ENCODE measurements around the gene NECTIN2. TPM values are rescaled to one million over a fixed set of nuclear protein-coding genes. Genes with fewer than 3 reads are reported as not detected.

The NECTIN2 gene
- total and polyA plus RNA-seq, 2 donors (not counting 1 experiment from before 2014, with no cell fraction given), result 0.15 to 0.32 TPM

- H3K9ac ChIP-seq (ENCODE audit: low read length), result peak overlapping the region; percentile 74
- DNase-seq, result no peak
- H3K4me1 Mint-ChIP-seq, result peaks cover 29% of the 10 kb centered on the region
Observed at GRCh38 chr19:44889830-44890365, 43.8 kb downstream of the NECTIN2 start.

More at GRCh38 chr19:44889830-44890365, 43.8 kb downstream of the NECTIN2 start:
- ChIA-PET POLR2A (interaction anchor here (0.7 to 1.4 kb wide), 4 partner anchors 65 to 149 kb away, joined by 3 to 7 read pairs (median 4); partner anchors contain the start of genes CLASRP and CLPTM1), CTCF (interaction anchor here (0.6 to 1.4 kb wide), 7 partner anchors 25 to 235 kb away, joined by 3 to 10 read pairs (median 3); no protein-coding TSS in a partner anchor)
- Histone ChIP-seq H3K9me3 (ENCODE audit: control extremely low read depth in 1 of 3, control insufficient read depth in 2 of 3, insufficient read depth in 1 of 3, low read length in 2 of 3) (peaks cover 0 to 3% (median 0%) of the 10 kb centered on the region in 3 donors), H4K20me1 (ENCODE audit: control insufficient read depth, insufficient read depth, low read length, poor library complexity, severe bottlenecking) (peaks cover 7% of the 10 kb centered on the region), H2AFZ (ENCODE audit: insufficient read depth, low read depth, low read length, poor library complexity, severe bottlenecking) (peak overlapping the region; percentile 83), H3K79me2 (ENCODE audit: control insufficient read depth, insufficient read depth, low read length) (peaks cover 19% of the 10 kb centered on the region), H3K27me3 (replicated peaks in 1 of 4; ENCODE audit: control extremely low read depth in 1 of 4, control insufficient read depth in 3 of 4, insufficient read depth in 4 of 4, low read length in 3 of 4) (no peaks in the 10 kb centered on the region), H3K4me3 (ENCODE audit: control extremely low read depth in 1 of 5, extremely low read depth in 1 of 5, insufficient read depth in 1 of 5, low read depth in 2 of 5, low read length in 4 of 5) (peak overlapping the region; percentile 65 to 90 (median 73)), H3K4me1 (ENCODE audit: control insufficient read depth in 2 of 2, insufficient read depth in 2 of 2, low read length in 2 of 2) (peaks cover 16 to 21% of the 10 kb centered on the region in 2 donors), H3K27ac (ENCODE audit: low read length in 2 of 2) (peak overlapping the region; percentile 87 to 98), H3K4me2 (replicated peaks; ENCODE audit: low read depth, low read length, poor library complexity, severe bottlenecking) (peak overlapping the region; percentile 76), H3K36me3 (replicated peaks in 1 of 2; ENCODE audit: control extremely low read depth in 1 of 2, control insufficient read depth in 1 of 2, extremely low read depth in 1 of 2, insufficient read depth in 2 of 2, low read length in 1 of 2) (peaks cover 0 to 26% of the 10 kb centered on the region in 2 experiments)
- H3K27ac Mint-ChIP-seq, result peak overlapping the region; percentile 94
- no peak for TF ChIP-seq EZH2 (IDR thresholded peaks at IDR 0.05; ENCODE audit: borderline replicate concordance, insufficient read depth, low read depth, low read length, poor library complexity, severe bottlenecking)
- no peak for TF ChIP-seq CTCF (IDR thresholded peaks at IDR 0.05)
- 62% methylated on average over 17 of the region's 17 CpGs for WGBS (ENCODE audit: insufficient coverage)
- ATAC-seq (ENCODE audit: low read depth), result no peak
- H3K4me3 Mint-ChIP-seq, result peak overlapping the region; percentile 92
- H3K9me3 Mint-ChIP-seq (ENCODE audit: insufficient read depth), result no peaks in the 10 kb centered on the region
- no peaks in the 10 kb centered on the region for H3K27me3 Mint-ChIP-seq
- intact Hi-C loops (cut with micrococcal nuclease), result loop anchor here (1.0 to 2.0 kb wide), 11 partner anchors 25 to 803 kb away; partner anchors contain the start of genes BLOC1S3, CLPTM1, ERCC2 and GEMIN7

Measured in B cell (primary cell).